Measurements from ENCODE around the gene NIPSNAP2. TPM values are rescaled to one million over a fixed set of nuclear protein-coding genes. Genes with fewer than 3 reads are reported as not detected.

Gene NIPSNAP2
- total RNA-seq, 2 donors from 2014 or later, result 205 to 370 TPM

GRCh38 chr7:55983537-55983936, 19.2 kb downstream of the NIPSNAP2 start:
- no peak for DNase-seq (ENCODE audit: low spot score)

GRCh38 chr7:55992346-55992745, 28.0 kb downstream of the NIPSNAP2 start:
- TF ChIP-seq, protein P1, sequence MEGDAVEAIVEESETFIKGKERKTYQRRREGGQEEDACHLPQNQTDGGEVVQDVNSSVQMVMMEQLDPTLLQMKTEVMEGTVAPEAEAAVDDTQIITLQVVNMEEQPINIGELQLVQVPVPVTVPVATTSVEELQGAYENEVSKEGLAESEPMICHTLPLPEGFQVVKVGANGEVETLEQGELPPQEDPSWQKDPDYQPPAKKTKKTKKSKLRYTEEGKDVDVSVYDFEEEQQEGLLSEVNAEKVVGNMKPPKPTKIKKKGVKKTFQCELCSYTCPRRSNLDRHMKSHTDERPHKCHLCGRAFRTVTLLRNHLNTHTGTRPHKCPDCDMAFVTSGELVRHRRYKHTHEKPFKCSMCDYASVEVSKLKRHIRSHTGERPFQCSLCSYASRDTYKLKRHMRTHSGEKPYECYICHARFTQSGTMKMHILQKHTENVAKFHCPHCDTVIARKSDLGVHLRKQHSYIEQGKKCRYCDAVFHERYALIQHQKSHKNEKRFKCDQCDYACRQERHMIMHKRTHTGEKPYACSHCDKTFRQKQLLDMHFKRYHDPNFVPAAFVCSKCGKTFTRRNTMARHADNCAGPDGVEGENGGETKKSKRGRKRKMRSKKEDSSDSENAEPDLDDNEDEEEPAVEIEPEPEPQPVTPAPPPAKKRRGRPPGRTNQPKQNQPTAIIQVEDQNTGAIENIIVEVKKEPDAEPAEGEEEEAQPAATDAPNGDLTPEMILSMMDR (IDR thresholded peaks at IDR 0.05), result no peak
- H3K36me3 ChIP-seq, result peaks cover 73% of the 10 kb centered on the region
- no peaks in the 10 kb centered on the region for H3K27me3 ChIP-seq

More at GRCh38 chr7:55983537-55983936, 19.2 kb downstream of the NIPSNAP2 start:
- H3K4me1 ChIP-seq, result no peaks in the 10 kb centered on the region
- no peaks in the 10 kb centered on the region for H3K9me3 ChIP-seq
- no peak overlapping the region for H3K4me3 ChIP-seq
- TF ChIP-seq, protein P1 (IDR thresholded peaks at IDR 0.05), result no peak
- peaks cover 95% of the 10 kb centered on the region for H3K36me3 ChIP-seq
- H3K27me3 ChIP-seq, result no peaks in the 10 kb centered on the region
- no peak overlapping the region for H3K27ac ChIP-seq

DNA sequence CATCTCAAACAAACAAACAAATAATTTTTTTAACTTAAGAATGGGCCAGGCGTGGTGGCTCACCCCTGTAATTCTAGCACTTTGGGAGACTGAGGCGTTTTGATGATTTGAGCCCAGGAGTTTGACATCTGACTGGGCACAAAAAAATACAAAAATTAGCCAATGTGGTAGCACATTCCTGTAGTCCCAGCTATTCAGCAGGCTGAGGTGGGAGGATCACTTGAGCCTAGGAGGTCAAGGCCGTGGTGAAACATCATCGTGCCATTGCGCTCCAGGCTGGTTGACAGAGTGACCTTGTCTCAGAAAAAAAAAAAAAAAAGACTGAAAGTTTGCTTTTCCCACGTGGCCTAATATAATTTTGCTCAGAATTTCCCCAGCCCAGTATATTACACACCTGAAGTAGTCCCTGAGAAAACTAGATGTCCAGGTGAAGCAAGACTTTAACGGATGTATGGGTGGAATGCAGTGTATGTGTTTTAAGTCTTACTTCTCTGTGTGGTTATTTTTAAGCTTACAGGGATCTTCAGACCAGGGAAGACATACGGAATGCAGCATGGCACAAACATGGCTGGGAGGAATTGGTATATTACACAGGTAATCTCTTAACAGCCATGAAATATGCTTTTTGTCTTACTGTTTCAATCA, 32.6 kb downstream of the NIPSNAP2 start:
- Histone ChIP-seq H3K27me3 (no peaks in the 10 kb centered on the region), H3K36me3 (peaks cover 64% of the 10 kb centered on the region), H3K4me3 (no peak overlapping the region), H3K9me3 (no peaks in the 10 kb centered on the region), H3K4me1 (no peaks in the 10 kb centered on the region), H3K27ac (no peak overlapping the region)
- DNase-seq (ENCODE audit: low spot score), result no peak
- TF ChIP-seq, protein P1 (IDR thresholded peaks at IDR 0.05), result no peak

More at GRCh38 chr7:55992346-55992745, 28.0 kb downstream of the NIPSNAP2 start:
- H3K4me1 ChIP-seq, result no peaks in the 10 kb centered on the region
- no peaks in the 10 kb centered on the region for H3K9me3 ChIP-seq
- DNase-seq (ENCODE audit: low spot score), result no peak
- no peak overlapping the region for H3K4me3 ChIP-seq
- H3K27ac ChIP-seq, result no peak overlapping the region

- TF ChIP-seq, protein P1 (IDR thresholded peaks at IDR 0.05), result no peak
- Histone ChIP-seq H3K9me3 (no peaks in the 10 kb centered on the region), H3K27ac (no peak overlapping the region), H3K4me1 (no peaks in the 10 kb centered on the region), H3K36me3 (peaks cover 14% of the 10 kb centered on the region), H3K27me3 (no peaks in the 10 kb centered on the region), H3K4me3 (no peak overlapping the region)
- DNase-seq (ENCODE audit: low spot score), result no peak
These were observed 39.4 kb downstream of the NIPSNAP2 start for GRCh38 chr7:56003749-56004148.

DNA sequence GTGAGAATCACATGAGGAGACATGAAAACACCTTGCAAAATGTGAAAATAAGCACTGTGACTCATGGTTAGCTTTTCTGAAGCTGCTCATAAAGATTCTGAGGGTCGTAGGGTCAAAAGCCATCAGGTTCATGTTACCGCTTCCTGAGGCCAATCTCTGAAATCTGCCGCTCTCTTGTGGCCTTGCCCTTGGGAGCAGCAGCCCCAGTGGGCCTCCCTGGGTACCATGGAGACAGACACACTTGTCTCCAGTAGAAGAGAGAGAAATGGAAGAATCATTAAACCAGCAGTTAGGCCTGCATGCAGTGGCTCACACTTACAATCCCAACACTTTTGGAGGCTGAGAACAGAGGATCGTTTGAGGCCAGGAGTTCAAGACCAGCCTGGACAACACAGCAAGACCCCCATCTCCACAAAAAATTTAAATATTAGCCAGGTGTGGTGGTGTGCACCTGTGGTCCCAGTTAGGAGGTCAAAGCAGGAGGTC, 42.8 kb downstream of the NIPSNAP2 start:
- no peak overlapping the region for H3K27ac ChIP-seq
- no peak for DNase-seq (ENCODE audit: low spot score)
- H3K36me3 ChIP-seq, result no peaks in the 10 kb centered on the region
- no peaks in the 10 kb centered on the region for H3K27me3 ChIP-seq
- no peaks in the 10 kb centered on the region for H3K9me3 ChIP-seq
- H3K4me1 ChIP-seq, result no peaks in the 10 kb centered on the region
- TF ChIP-seq, protein P1 (IDR thresholded peaks at IDR 0.05), result no peak
- no peak overlapping the region for H3K4me3 ChIP-seq

- DNase-seq (ENCODE audit: low spot score), result no peak
- TF ChIP-seq, protein P1 (IDR thresholded peaks at IDR 0.05), result no peak
- H3K4me3 ChIP-seq, result no peak overlapping the region
These were observed 43.5 kb downstream of the NIPSNAP2 start for GRCh38 chr7:56007891-56008290.

More at GRCh38 chr7:56007891-56008290, 43.5 kb downstream of the NIPSNAP2 start:
- Histone ChIP-seq H3K9me3 (no peaks in the 10 kb centered on the region), H3K27ac (no peak overlapping the region), H3K36me3 (no peaks in the 10 kb centered on the region), H3K27me3 (no peaks in the 10 kb centered on the region), H3K4me1 (no peaks in the 10 kb centered on the region)
